Measurements from ENCODE around the gene KIFC1.

DNA sequence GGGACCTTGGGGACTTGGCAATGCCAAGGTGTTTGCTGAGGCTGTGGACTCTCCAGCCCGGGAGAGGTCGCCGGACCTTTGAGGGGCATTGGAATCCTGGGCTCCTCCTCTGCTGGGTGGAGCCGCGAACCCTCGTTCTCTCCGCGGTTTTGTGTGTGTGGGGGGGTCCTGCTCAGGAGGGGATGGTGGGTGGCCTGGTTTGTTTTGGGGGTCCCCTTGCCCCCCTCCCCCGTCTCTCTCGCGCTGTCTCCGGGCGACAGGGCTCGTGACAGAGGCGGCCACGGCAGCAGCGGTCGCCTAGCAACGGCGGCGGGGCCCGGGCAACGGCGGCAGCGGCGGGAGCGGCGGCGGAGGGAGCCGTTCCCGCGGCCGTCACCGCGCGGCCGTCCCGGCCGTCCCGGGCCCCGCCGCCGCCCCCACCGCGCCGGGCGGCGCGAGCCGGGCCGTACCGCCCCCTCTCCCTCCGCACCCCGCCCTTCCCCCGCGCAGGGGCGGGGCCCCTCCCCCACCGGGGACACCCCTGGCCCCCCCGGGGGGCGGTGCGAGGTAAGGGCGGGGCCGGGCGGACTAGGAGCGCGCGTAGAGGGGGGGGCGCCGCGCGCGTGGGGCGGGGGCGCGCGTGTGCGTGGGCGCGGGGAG, 36.1 kb downstream of the KIFC1 start:
- TF ChIP-seq CTCF (conservative IDR thresholded peaks at IDR 0.05; ENCODE audit: low read depth, low read length) = no peak
- TF ChIP-seq POLR2A (IDR thresholded peaks at IDR 0.05; ENCODE audit: low read depth, low read length) = no peak
- TF ChIP-seq RFX5 (IDR thresholded peaks at IDR 0.05; ENCODE audit: low read depth, low read length) = no peak
- no peak for TF ChIP-seq USF2 (IDR thresholded peaks at IDR 0.05; ENCODE audit: low read depth, low read length)
- no peak for TF ChIP-seq FOS (IDR thresholded peaks at IDR 0.05; ENCODE audit: low read depth, low read length)
- TF ChIP-seq CHD1 (IDR thresholded peaks at IDR 0.05; ENCODE audit: low read depth, low read length) = no peak
- peak; percentile 72; the same call in 1 of the 2 replicates for TF ChIP-seq MXI1 (IDR thresholded peaks at IDR 0.05; ENCODE audit: borderline replicate concordance, low read depth, low read length)
- no peak; the same call in 1 of the 2 replicates for TF ChIP-seq RAD21 (IDR thresholded peaks at IDR 0.05; ENCODE audit: low read length)
- no peak for TF ChIP-seq RCOR1 (IDR thresholded peaks at IDR 0.05; ENCODE audit: insufficient replicate concordance, low read length)
- TF ChIP-seq SMC3 (IDR thresholded peaks at IDR 0.05; ENCODE audit: low read depth, low read length) = no peak
